SHP77 treated with DMSO at 0.1 percent for 48 hours (cell line): Measurements from ENCODE around the gene GFAP.

Experiments
- DNase-seq: peaks from one replicate; lab custom pipeline; 2025; lab: John Stamatoyannopoulos, UW

Gene GFAP

DNA sequence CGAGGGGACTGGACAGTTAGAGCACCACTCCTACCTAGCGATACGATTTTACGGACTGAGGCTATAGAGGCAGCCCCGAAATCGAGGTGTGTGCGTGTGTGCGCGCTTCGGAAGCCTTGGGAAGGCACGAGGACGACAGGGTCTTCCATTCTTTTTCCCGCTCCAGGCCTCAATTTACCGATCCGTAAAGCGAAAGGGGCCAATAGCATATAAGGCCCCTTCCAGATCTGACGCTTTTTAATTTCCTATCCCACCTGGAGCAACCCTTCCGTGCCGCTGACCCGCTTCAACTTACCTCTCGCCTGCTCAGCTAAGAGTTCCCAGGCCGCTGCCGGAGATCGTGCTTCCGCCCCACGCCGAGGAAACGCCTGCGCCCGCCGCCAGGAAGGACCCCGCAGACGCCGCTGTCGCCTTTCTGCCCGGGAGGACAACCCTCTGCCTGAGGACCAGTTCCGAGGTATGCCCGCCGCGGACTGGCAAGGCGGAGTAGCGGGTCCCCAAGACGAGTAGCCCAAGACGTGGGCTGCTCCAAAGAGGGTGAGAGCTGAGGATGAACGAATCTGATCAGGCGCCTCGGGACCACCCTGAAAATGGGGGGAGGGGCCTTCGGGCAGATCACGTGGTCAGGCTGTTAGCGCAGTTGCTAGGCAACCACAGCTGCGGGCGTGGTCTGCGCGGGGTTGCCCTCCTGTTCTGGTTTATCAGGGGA, 16.1 kb downstream of the GFAP start, which contains the start of gene EFTUD2:
Gene EFTUD2, minus strand, starts transcription at position 372 of the 709 bp plus-strand sequence. CDS start 4,924 bp downstream, outside the sequence.
- peak; percentile 85 for DNase-seq

DNA sequence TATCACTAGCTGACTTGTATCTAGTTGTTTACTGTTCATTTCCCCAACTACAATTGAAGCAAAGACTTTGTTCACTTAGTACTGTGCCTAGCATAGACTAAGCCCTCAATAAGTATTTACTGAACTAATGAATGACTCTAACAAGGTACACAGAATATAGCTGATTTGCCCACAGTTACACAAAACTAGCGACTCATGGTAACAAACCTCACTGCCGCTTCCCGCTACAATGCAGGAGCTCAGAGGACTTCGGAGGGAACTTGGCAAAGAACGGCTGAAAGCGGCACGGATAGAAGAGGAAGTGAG, 16.6 kb downstream of the GFAP start:
- DNase-seq: no peak

DNA sequence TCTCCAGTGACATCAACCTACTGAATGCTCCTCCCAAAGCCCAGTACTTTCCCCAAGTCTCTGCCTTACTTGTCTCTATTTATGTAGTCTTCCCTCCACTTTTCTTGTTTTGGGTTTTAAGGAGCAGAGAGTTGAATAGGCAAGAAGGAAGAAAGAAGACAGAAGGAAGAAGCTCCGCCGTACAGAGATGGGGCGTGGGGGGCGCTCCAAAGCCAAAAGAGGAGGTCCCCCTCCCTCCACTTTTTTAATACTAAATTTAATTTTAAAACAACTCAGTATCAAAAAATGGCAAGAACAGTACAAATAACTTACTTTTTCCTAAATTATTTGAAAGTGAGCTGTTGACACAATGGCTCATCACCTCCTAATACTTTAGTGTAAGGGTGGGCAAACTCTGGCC, 20.7 kb downstream of the GFAP start:
- no peak for DNase-seq

DNA sequence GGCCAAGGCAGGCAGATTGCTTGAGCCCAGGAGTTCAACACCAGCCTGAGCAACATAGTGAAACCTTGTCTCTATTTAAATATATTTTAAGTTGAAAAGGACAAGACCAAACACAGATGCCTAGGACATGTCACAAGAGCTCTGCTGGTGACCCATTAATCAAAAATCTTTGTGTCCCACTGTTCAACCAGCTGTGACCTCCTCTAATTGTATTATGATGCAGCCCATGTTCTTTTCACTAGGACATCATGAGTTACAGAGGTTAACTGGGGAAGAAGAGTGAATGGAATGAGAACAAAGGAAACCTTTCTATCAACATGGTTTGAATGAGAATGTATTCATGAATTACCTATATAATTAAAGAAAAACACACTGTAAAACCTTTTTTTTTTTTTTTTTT, 23.1 kb downstream of the GFAP start:
- DNase-seq: no peak

DNA sequence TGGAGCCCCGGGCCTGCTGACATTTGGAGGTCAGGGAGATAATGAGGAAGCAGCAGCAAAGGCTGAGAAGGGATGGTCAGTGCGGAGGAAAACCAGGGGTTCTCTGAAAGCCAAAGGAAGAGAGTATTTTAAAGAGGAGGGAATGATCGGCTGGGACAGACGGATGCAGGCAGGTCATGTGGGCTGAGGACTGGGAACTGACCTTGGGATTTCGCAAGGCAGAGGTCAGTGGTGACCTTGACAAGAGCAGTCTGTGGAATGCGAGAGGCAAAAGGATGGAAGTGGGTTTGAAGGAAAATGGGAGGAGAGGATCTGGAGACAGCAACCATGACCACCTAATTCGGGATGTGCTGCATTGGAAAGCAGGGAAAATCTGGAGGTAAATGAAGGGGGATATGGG, 26.3 kb downstream of the GFAP start:
- no peak for DNase-seq

DNA sequence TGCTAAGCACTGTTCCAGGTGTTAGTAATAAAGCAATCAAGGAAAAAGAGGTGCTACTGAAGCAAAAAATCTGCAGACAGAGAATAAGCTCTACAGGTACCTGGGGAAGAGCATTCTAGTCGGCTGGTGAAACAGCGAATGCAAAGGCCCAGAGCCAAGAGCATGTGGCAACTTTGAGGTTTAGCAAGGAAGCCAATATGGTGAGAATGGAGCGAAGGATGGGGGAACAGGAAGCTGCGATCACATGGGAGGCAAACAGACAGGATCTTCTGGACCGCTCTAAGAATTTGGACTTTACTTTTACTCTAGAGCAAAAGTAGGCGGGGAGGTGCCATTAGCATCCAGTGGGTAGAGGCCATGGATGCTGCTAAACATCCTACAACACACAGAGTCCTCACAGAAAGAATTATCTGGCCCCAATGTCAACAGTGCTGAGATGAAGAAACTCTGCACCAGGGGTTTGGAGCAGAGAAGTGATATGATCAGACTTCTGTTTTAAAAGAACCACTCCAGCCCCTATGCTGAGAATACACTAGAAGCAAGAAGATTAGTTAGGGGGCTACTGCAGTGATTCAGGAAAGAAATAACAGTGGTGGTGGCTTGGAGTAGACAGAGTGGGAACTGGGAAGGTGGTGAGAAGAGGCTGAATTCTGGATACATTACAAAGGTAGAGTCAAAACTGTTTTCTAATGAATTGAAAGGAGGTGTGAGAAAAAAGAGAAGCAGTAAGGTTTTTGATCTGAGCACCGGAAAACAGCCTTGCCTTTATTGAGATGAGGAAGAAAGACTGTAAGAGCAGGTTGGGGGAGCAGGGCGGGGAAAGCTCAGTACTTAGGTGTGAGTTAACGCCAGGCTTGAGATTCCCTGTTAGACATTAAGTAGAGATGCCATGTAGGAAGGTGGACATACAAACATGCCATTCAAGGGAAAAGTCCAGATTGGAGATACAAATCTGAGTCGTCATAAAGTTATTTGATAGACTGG, 27.0 kb downstream of the GFAP start:
- no peak for DNase-seq

DNA sequence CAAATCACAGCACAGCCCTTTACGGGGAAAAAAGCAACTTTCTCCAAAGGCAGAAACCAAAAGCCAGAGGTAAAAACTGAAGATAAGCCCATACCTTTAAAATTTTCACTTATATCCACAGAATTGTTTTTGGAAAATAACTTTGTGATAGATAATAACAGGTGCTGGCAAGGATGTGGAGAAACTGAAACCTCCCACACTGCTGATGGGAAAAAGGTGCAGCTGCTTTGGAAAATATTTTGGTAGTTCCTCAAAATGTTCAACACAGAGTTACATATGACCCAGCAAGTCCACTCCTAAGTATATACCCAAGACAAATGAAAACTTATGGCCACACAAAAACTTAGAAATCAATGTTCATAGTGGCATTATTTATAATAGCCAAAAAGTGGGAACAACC, 28.3 kb downstream of the GFAP start:
- no peak for DNase-seq

DNA sequence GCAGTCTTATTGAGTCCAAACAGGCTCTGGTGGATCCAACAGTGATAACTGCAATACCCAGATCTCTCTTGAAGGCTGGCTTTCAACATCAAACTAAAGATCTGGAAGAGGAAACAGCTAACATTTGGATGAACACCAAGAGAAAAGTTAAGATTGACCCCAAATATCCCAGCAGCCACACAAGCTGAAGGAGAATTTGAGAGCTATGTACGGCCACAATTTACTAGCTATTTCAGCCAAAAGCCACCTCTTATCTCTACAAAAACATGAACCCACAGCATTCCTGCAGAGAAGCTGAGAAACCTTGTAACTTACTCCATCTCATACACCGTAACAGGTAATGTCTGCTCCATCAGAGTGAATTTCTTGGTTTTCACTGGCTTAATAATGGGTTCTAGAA, 30.4 kb downstream of the GFAP start:
- DNase-seq: no peak

DNA sequence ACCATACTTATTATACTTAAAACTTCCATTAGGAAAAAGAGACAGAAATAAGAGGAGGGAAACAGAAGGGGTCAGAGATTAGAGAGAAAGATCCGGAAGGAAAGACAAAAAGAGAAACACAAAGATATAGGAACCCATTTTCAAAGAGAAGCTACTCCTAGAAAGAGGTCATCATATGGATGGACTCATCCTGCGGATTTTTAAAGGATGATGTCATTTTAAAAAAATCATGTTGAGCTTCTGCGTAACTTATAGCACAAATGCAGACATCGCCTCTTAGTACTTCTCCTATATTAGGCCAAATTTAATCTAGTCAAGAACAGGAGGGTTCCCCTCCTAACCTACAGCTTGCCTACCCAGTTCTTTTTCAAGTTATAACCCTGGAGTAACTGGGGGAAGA, 34.2 kb downstream of the GFAP start:
- no peak for DNase-seq

DNA sequence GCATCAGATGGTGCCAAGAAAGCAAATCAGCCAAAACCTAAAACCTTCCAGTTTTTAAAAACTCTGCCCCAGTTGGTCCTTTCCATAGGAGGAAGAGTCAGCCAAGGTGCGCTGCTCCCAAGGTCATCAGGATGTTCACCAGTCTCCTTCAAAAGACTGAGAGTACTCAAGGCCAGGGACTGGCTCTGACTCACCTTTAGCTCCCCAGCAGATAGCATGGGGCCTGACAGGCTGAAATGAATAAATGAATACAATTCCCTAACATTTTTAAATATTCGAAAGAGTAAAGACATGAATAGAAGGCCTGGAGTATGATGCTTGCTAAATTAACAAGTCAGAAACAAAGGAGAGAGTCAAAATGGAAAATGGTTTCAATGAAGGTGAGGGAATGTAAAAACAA, 35.2 kb downstream of the GFAP start:
- no peak for DNase-seq

DNA sequence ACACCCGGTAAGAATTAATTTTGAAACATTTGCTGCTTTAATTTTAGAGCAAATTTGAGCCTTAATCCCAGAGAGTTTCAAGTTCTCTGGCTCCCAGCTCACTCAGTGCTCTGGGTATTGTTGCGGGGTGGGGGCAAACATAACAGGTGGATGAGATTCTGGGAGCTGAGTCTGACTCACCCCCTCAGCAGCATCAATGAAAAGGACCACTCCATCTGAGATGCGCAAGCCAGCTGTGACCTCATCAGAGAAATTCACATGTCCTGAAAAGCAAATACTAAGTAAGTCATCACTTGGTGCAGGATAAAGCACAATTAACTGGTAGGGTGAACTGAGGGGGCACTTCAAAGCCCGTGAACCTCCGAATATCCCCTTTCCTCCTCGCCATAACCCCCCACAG, 35.9 kb downstream of the GFAP start:
- no peak for DNase-seq

DNA sequence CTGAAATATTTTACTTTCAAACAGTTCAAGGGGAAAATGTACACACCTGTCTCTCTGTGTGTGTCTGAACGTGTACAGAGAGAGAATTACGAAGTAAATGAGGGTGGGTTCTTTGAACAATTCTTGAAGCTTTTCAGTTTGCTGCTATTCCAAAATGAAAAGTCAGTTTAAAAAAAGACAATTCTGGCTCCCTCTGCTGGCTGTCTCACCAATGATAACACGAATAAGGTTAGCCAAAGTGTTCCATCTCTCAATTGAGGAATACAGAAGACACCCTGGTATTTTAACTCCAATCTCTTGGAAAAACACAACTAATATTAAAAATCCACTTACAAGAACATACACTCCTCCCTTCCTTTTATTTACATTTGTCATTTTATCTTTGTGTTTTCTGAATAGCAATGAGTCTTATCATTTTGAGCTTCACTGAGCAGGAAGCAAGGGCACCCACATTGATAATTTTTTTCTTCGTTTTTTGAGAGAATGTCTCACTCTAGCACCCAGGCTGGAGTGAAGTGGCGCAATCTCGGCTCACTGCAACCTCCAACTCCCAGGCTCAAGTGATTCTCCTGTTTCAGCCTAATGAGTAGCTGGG, 36.6 kb downstream of the GFAP start:
- DNase-seq: no peak

DNA sequence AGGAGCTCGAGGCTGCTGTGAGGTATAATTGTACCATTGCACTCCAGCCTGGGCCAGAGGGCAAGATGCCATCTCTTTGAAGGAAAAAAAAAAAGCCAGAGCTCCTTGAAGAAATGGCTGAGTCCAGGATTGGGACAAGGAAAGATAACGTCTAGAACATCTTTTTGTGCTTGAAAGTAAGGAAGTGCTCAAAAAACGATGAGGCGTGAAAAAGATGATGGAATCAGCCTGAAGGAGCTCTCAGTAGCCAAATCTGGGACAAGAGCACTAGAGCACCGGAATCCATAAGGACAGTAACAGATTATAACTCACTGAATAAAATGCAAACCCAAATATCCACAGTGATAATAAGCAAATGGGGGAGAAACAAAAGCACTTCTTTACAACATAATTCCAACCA, 38.2 kb downstream of the GFAP start:
- DNase-seq: no peak

DNA sequence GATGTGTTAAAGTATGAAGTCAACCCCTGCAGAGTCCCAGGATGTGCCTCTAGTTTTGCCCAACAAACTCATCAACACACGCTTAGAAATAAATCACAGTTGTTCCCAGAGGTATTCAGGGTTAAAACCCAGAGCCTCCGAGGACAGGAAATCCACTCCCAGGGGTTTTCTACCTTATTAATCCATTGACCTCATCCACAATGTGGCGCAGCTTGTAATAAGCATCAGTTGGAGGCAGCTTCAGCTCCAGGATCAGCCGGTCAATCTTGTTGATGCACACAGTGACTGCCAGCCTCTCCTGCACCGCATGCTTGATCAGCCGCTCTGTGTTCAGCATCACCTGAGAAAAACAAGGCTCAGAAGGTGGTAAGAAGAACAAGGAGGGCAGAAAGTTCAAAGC, 39.5 kb downstream of the GFAP start:
- no peak for DNase-seq

DNA sequence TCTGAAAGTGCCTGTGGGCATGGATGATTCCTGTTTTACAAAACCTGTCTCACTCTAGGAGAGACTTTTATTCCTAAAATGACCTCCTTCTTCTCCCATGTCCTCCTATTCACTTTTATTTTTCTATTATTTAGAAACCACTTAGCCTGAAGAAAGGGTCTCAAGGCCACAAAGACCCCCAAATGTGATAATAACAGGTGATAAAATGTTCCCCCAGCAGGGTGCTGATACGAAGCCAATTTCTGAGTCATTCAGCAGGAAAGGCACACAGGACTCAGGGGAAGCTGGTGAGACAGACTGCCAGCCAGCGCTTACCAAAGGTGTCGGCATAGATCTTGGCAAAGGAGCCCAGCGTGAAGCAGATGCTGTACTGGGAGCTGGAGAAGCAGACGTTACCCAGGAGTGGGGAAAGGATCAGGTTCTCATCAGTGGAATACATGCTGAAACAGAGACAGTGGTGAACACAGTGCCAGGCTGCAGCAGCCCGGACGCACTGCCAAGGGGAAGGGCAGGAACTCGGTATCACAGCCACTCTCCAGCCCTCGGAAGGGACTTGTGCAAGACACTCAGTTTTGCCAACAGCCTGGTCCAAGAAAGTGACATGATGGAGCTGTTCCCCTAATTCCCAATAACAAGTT, 43.0 kb downstream of the GFAP start:
- DNase-seq: no peak

DNA sequence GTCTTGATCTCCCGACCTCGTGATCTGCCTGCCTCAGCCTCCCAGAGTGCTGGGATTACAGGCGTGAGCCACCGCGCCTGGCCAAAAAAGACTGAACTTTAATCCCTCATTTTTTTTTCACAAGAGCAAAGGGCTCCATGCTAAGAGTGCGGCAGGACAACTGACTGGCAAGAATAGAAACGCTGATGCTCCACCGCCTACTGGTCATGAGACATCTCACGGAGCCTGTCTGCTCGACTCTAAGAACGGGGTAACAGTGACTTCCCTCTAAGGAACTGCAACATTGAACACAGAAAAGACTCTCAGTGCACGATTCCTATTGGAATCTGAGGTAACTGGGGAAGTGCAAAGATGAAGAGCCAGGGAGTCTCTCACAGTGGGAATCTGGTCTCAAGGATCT, 43.7 kb downstream of the GFAP start:
- DNase-seq: no peak

DNA sequence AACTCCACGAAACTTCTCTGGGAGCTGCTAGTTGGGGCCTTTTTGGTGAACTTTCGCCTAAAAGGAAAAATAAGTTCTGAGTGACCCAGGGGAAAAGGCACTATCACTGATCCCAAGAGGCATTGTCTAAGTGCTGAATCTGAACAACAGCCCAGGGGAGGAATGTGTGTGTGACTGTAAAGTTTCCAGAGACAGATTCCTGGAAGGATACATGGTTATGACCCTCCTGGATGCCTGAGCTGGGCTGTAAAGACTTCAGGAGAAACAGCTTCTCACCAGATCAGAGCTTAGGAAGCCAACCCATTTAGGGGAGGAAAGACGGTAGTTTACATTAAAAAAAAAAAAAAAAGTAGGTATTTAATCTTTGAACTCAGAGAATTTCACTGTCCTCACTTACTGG, 47.5 kb downstream of the GFAP start:
- DNase-seq: no peak

DNA sequence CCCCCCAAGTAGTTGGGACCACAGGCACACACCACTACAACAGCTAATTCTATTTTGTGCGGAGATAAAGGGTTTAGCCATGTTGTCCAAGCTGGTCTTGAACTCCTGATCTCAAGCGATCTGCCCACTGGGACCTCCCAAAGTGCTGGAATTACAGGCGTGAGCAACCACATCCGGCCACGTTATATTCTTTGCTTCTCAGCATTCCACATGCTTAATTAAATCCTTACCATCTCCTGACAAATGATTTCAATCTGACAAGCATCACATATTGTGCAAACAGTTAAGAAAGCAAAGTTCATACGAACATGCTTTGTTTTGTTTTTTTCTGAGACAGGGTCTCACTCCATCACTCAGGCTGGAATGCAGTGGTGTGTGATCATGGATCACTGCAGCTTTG, 49.4 kb downstream of the GFAP start:
- no peak for DNase-seq

DNA sequence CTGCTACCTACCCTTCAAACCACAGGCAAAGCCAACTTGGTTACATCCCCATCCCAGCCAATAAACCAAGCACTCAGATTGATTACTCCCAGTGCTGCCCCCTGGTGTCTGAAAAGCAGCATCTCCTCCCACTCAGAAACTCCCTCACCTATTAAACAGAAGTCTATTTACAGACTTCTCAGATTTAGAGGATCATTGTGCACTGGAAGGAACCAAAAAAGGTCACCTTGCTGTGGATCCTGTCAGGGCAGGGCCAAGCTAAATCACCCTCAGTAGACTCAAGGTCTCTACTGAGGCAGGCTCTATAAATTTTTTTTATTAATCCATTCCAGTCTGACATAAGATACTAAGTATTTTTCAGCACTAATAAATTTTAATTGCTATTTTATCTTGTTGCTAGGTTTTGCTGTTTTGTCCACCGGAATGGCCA, 50.1 kb downstream of the GFAP start:
- DNase-seq: peak; percentile 43

DNA sequence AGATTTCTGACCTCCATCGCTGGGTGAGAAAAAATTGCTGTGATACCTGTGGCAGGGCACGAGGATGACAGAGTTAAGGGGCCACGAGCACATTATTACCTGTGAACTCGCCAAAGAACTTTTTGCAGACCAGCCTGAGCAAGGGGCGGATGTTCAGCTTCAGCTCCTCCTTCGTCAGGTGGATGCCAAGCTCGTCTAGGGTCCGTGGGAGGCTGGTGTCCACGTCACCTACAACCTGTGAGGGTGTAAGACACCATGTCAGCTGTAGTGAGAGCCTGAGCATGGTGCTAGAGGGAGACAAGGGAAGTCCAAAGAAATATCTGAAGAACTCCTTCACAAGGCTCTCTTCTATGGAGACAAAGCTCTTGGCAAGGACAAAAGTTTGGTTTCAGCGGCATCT, 50.5 kb downstream of the GFAP start:
- DNase-seq: no peak

DNA sequence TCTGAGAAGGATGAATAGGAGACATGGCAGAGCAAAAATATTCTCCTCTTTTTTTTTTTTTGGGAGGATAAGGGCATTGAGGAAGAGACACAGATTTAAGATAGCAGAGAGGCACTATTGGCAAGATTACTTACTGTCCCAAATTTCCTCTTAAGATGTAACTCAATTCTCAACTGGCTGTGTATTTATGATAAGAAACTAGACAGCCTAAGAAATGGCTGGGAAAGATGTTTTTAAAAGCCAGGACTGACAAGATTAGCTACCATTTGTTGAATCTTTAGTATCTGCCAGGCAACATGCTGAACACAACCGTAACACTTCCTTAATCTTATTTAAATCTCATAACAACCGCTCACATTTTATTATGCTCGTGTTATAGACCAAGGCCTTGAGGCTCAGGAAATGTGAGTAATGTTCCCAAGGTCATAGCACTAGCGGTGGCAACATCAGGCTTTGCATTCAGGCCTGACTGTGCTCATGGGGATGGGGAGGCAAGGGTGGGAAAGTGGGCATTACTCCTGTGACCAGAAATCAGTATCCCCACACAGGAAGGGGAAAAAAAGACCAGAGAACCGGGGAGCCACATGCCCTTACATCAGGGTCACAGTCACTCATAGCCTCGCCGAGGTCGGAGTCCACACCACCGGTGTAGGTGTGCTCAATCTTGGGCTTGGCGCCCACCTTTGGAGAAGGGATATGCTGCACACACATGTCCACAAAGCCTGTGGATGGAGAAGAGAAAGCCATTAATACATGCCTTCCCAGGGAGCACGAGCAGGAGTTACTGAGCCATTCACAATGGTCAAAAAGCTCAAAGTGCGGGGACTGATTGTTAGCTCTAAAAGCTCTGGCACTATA, 52.0 kb downstream of the GFAP start:
- DNase-seq: no peak
